ENCODE data around the gene FLT1.

The FLT1 gene

DNA sequence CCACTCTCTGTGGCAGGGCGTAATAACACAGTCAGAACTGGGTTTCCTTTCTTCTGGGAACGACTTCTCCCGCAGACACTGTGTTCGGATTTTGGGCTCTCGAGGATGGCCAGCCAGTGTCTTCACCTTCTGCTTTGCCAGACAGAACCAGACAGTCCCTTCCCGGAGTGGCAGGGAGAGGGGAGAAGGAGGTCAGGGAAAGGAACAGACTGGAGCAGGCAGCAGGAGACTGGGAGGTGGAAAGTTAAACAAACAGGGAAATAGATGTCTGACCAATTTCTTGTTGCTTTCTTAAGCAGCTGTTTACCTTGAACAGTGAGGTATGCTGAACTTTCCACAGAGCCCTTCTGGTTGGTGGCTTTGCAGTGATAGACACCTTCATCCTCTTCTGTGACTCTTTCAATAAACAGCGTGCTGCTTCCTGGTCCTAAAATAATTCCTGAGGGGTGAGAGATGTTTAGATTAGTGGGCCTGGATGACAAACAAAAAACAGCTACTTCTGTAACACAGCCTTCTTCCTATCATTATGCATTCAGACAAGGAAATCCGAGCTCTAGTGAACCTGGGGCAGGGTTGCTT is 137.6 kb downstream of the FLT1 start:
- H3K4me3 ChIP-seq (ENCODE audit: low read depth, low read length) = no peak overlapping the region
- DNase-seq = no peak
- H3K9me3 ChIP-seq = no peaks in the 10 kb centered on the region
- TF ChIP-seq, protein P1, sequence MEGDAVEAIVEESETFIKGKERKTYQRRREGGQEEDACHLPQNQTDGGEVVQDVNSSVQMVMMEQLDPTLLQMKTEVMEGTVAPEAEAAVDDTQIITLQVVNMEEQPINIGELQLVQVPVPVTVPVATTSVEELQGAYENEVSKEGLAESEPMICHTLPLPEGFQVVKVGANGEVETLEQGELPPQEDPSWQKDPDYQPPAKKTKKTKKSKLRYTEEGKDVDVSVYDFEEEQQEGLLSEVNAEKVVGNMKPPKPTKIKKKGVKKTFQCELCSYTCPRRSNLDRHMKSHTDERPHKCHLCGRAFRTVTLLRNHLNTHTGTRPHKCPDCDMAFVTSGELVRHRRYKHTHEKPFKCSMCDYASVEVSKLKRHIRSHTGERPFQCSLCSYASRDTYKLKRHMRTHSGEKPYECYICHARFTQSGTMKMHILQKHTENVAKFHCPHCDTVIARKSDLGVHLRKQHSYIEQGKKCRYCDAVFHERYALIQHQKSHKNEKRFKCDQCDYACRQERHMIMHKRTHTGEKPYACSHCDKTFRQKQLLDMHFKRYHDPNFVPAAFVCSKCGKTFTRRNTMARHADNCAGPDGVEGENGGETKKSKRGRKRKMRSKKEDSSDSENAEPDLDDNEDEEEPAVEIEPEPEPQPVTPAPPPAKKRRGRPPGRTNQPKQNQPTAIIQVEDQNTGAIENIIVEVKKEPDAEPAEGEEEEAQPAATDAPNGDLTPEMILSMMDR (IDR thresholded peaks at IDR 0.05; ENCODE audit: low read depth, low read length) = no peak
- H3K27me3 ChIP-seq = no peaks in the 10 kb centered on the region
- no peaks in the 10 kb centered on the region for H3K36me3 ChIP-seq
- no peaks in the 10 kb centered on the region; the same call in 1 of the 2 replicates for H3K4me1 ChIP-seq

DNA sequence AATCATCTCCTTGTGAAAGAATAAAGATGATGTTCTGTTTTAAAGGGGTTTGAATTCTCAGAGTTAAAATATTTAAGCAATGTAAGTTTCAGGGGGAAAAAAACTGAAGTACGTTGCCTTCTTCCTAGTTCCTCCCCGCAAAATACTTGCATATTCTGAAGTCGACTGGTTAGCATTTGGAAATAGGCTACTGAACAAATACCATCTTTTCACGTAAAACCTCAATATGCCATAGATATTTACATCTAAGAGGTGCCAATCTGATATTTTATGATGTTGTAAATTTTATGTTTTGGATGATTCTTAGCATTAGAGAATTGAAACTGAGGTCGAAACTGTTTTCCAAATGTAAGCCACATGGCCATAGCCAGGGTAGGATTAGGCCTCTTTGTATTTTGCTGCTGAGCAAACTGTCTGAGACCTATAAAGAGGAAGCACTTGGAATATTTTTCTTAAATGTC is 138.3 kb downstream of the FLT1 start:
- H3K36me3 ChIP-seq = no peaks in the 10 kb centered on the region
- no peak overlapping the region for H3K4me3 ChIP-seq (ENCODE audit: low read depth, low read length)
- no peaks in the 10 kb centered on the region for H3K9me3 ChIP-seq
- TF ChIP-seq, protein P1 (IDR thresholded peaks at IDR 0.05; ENCODE audit: low read depth, low read length) = no peak
- H3K27me3 ChIP-seq = no peaks in the 10 kb centered on the region
- no peaks in the 10 kb centered on the region; the same call in 1 of the 2 replicates for H3K4me1 ChIP-seq
- DNase-seq = no peak

DNA sequence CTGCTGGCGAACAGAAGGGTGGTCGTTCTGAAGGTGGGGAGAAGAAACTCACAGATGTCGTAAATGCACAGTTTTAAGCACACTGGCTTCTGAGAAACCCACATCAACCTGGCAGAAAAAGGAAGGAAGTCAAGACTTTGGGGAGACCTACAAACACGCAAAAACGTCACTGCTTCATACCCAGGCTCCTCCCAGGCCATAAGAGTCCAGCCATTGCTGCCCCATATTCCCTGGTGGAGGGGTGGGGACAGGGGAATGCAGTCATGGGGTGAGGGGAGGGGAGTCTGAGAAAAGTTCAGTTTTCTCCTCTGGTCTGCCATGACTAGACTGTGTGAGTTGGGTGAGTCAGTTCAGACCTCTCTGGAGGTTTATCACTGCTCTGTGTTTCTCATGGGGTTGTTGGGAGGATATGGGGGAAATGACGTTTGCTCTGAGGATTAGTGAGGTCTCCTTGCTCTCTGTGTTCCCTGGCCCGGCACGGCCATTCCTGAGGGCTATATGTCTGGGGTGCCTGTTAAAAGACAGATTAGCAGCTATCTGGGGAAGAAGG is 139.0 kb downstream of the FLT1 start:
- H3K36me3 ChIP-seq = no peaks in the 10 kb centered on the region

DNA sequence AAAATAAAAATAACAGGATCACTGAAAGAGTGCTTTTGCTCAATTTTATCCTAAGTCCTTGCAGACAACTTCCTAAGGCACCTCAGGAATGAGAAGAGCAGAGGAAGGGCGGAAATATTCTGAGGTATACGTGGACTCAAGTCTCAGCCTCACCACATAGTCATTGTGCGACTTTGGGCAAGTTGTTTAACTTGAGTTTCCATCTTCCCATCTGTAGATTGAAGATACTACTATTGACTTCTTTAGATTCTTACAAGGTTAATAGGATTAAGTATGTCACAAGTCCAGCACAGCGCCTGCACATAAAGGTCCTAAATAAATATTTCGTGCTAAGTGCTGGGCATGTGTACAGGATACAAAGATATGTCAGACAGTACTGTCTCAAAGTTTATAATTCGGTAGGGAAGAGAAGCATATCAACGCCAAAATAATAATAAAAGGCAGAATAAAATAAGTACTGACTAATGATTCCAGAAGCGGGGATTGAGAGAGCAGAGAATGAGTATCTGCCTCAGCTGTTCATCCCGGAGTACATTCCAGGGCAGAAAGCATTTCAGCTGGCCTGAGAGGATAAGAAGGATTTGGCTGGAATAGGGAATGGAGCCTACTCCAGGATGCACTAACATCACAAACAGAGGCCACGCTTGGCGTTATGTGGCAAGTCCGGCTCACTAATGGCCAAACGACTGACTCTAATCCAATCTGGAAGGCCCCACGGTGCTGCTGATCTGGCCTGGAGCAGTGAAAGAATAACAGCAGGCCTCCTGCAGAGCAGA is 139.7 kb downstream of the FLT1 start:
- H3K9me3 ChIP-seq = no peaks in the 10 kb centered on the region
- no peaks in the 10 kb centered on the region for H3K36me3 ChIP-seq
- DNase-seq = no peak
- no peaks in the 10 kb centered on the region for H3K27me3 ChIP-seq
- no peak overlapping the region for H3K4me3 ChIP-seq (ENCODE audit: low read depth, low read length)
- TF ChIP-seq, protein P1 (IDR thresholded peaks at IDR 0.05; ENCODE audit: low read depth, low read length) = no peak
- H3K4me1 ChIP-seq = peaks cover 12% of the 10 kb centered on the region

More for the DNA sequence above, 139.0 kb downstream of the FLT1 start:
- Histone ChIP-seq H3K27me3 (no peaks in the 10 kb centered on the region), H3K4me1 (peaks cover 5% of the 10 kb centered on the region), H3K9me3 (no peaks in the 10 kb centered on the region), H3K4me3 (ENCODE audit: low read depth, low read length) (no peak overlapping the region)
- no peak for DNase-seq
- TF ChIP-seq, protein P1 (IDR thresholded peaks at IDR 0.05; ENCODE audit: low read depth, low read length) = no peak

DNA sequence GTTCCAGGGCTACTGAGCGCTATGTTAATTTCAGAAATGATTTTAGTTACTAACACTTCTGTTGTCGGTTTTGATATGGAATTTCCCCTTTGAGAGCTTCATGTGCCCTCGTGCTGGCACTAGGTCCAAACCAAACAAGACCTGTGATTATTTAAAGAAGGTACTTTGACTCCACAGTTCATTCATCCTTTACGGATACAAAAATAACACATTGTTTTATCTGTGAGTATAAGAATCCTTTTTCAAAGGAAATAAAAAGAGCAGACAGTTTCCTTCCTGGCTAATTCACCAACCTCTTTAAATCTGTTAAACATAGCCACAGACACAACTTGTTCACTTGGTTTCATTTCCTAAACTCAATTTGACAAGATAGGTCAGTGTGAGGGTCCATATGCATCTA is 141.2 kb downstream of the FLT1 start:
- Histone ChIP-seq H3K36me3 (no peaks in the 10 kb centered on the region), H3K9me3 (no peaks in the 10 kb centered on the region), H3K4me1 (peaks cover 24% of the 10 kb centered on the region), H3K4me3 (ENCODE audit: low read depth, low read length) (no peak overlapping the region), H3K27me3 (no peaks in the 10 kb centered on the region)
- TF ChIP-seq, protein P1 (IDR thresholded peaks at IDR 0.05; ENCODE audit: low read depth, low read length) = no peak
- no peak for DNase-seq
